Measurements from ENCODE around the gene VWF. TPM values are rescaled to one million over a fixed set of nuclear protein-coding genes. Genes with fewer than 3 reads are reported as not detected.

VWF gene
- total RNA-seq, 3 donors from 2014 or later, result 34.3 to 82.5 (median 72.9) TPM

- DNase-seq (no peak), ATAC-seq (no peak)
- H3K4me1 ChIP-seq (ENCODE audit: low read depth), result no peaks in the 10 kb centered on the region
- H3K9me3 ChIP-seq, result no peaks in the 10 kb centered on the region
- TF ChIP-seq CTCF (IDR thresholded peaks at IDR 0.05), result no peak
- no peak overlapping the region for H3K4me3 ChIP-seq
- H3K36me3 ChIP-seq (ENCODE audit: low read depth), result no peaks in the 10 kb centered on the region
- intact Hi-C loops (cut with DNase I, micrococcal nuclease), result loop anchor here in 1 of 2 donors (10.0 kb wide), 1 partner anchor 300 kb away; no protein-coding TSS in a partner anchor
Measured at GRCh38 chr12:5984873-5985272, 139.6 kb downstream of the VWF start.

- H3K36me3 ChIP-seq (ENCODE audit: low read depth), result no peaks in the 10 kb centered on the region
Measured at GRCh38 chr12:5982106-5982505, 142.4 kb downstream of the VWF start.

GRCh38 chr12:5977556-5977955 lies 146.9 kb downstream of the VWF start:
- no peak for ATAC-seq
- TF ChIP-seq CTCF (IDR thresholded peaks at IDR 0.05), result no peak
- intact Hi-C loops (cut with DNase I, micrococcal nuclease), result no loop called here
- no peak for DNase-seq
- Histone ChIP-seq H3K4me3 (no peak overlapping the region), H3K36me3 (ENCODE audit: low read depth) (no peaks in the 10 kb centered on the region), H3K9me3 (no peaks in the 10 kb centered on the region), H3K4me1 (ENCODE audit: low read depth) (no peaks in the 10 kb centered on the region)

More at GRCh38 chr12:5982106-5982505, 142.4 kb downstream of the VWF start:
- no peak for TF ChIP-seq CTCF (IDR thresholded peaks at IDR 0.05)
- DNase-seq (no peak), ATAC-seq (no peak)
- Histone ChIP-seq H3K9me3 (no peaks in the 10 kb centered on the region), H3K4me1 (ENCODE audit: low read depth) (no peaks in the 10 kb centered on the region), H3K4me3 (no peak overlapping the region)
- intact Hi-C loops (cut with DNase I, micrococcal nuclease), result loop anchor here in 1 of 2 donors (10.0 kb wide), 1 partner anchor 303 kb away; no protein-coding TSS in a partner anchor

GRCh38 chr12:5976711-5977110 lies 147.8 kb downstream of the VWF start:
- no peaks in the 10 kb centered on the region for H3K36me3 ChIP-seq (ENCODE audit: low read depth)
- TF ChIP-seq CTCF (IDR thresholded peaks at IDR 0.05), result no peak
- H3K4me3 ChIP-seq, result no peak overlapping the region
- intact Hi-C loops (cut with DNase I, micrococcal nuclease), result no loop called here
- DNase-seq (no peak), ATAC-seq (no peak)
- H3K4me1 ChIP-seq (ENCODE audit: low read depth), result no peaks in the 10 kb centered on the region
- H3K9me3 ChIP-seq, result no peaks in the 10 kb centered on the region

GRCh38 chr12:5976196-5976595 lies 148.3 kb downstream of the VWF start:
- no peak for TF ChIP-seq CTCF (IDR thresholded peaks at IDR 0.05)
- H3K36me3 ChIP-seq (ENCODE audit: low read depth), result no peaks in the 10 kb centered on the region
- no peak overlapping the region for H3K4me3 ChIP-seq
- no peaks in the 10 kb centered on the region for H3K9me3 ChIP-seq
- intact Hi-C loops (cut with DNase I, micrococcal nuclease), result no loop called here
- ATAC-seq, result no peak
- DNase-seq, result no peak
- H3K4me1 ChIP-seq (ENCODE audit: low read depth), result no peaks in the 10 kb centered on the region
